K562 (cell line): Measurements from ENCODE around the gene ECSIT. TPM values are rescaled to one million over a fixed set of nuclear protein-coding genes. Genes with fewer than 3 reads are reported as not detected.
A peak's percentile ranks its signal among the peaks of the same experiment; 100 is the strongest.

Source experiments
- CBX3 ChIP-seq, 2 experiments: IDR thresholded peaks; 1 replicate in 1 of 2; 2 replicates in 1 of 2; pipeline ENCODE4 v1.6.1; 2012; ENCODE audit warnings: inconsistent platforms in 2 of 2, low read length in 2 of 2, borderline replicate concordance in 1 of 2, control low read depth in 1 of 2
- E4F1 ChIP-seq: fragments of 250-450 bp; sonication (Bioruptor Pico); IDR thresholded peaks from 2 replicates; pipeline ENCODE4 v1.5.0; 2021; ENCODE audit warnings: mild to moderate bottlenecking, borderline replicate concordance
- GABPB2 ChIP-seq: fragments of 250-450 bp; sonication (Bioruptor Pico); conservative IDR thresholded peaks from 2 replicates; pipeline ENCODE4 v1.5.1; 2021; ENCODE audit warnings: mild to moderate bottlenecking
- GATAD2B ChIP-seq: fragments of 450-650 bp; IDR thresholded peaks from 2 replicates; pipeline ENCODE4 v1.6.1; 2017; ENCODE audit warnings: mild to moderate bottlenecking, borderline replicate concordance
- HCFC1 ChIP-seq: IDR thresholded peaks from 2 replicates; pipeline ENCODE4 v1.6.1; 2012; ENCODE audit warnings: low read depth, low read length, improper control_type of control experiment
- HMG20A ChIP-seq: fragments of 450-650 bp; formaldehyde crosslinking; conservative IDR thresholded peaks from 2 replicates; pipeline ENCODE4 v1.4.0; 2020; ENCODE audit warnings: mild to moderate bottlenecking, mixed read lengths
- PATZ1 ChIP-seq: fragments of 250-450 bp; sonication (Bioruptor Pico); IDR thresholded peaks from 2 replicates; pipeline ENCODE4 v1.5.0; 2020; ENCODE audit warnings: mild to moderate bottlenecking, borderline replicate concordance
- PHB ChIP-seq: fragments of 250-450 bp; sonication (Bioruptor Pico); IDR thresholded peaks from 2 replicates; pipeline ENCODE4 v1.5.0; 2021
- PPARD ChIP-seq: fragments of 250-450 bp; sonication (Bioruptor Pico); IDR thresholded peaks from 2 replicates; pipeline ENCODE4 v1.8.0; 2022; ENCODE audit warnings: inconsistent platforms, mild to moderate bottlenecking, moderate library complexity
- RNF2 ChIP-seq: sonication (generic); IDR thresholded peaks from 2 replicates; pipeline ENCODE4 v1.6.1; 2016
- SP1 ChIP-seq: sonication (generic); formaldehyde crosslinking; IDR thresholded peaks from 2 replicates; pipeline ENCODE4 v1.8.1; 2022; ENCODE audit warnings: mild to moderate bottlenecking, missing genetic modification reagents
- SRSF7 ChIP-seq: fragments of 200-400 bp; formaldehyde crosslinking; optimal IDR thresholded peaks from 2 replicates; pipeline ENCODE3; 2017; ENCODE audit warnings: mild to moderate bottlenecking, low read depth, low read length
- ZBTB12 ChIP-seq: fragments of 250-450 bp; sonication (Bioruptor Pico); IDR thresholded peaks from 2 replicates; pipeline ENCODE4 v1.4.0; 2020
- ZNF146 ChIP-seq: IDR thresholded peaks from one replicate; pipeline ENCODE4 v1.6.1; 2018; ENCODE audit warnings: missing compliant biosample characterization; ENCODE audit not compliant: unreplicated experiment
- ZNF57 ChIP-seq: fragments of 450-650 bp; formaldehyde crosslinking; IDR thresholded peaks from 2 replicates; pipeline ENCODE4 v1.4.0; 2020; ENCODE audit warnings: mild to moderate bottlenecking, moderate library complexity
- ZNF644 ChIP-seq: fragments of 200-800 bp; sonication (Bioruptor generic); IDR thresholded peaks from 2 replicates; pipeline ENCODE4 v1.6.1; 2016; ENCODE audit warnings: low read depth, missing genetic modification characterization, missing compliant biosample characterization
- ZNF766 ChIP-seq: fragments of 200-800 bp; sonication (Bioruptor generic); conservative IDR thresholded peaks from 2 replicates; pipeline ENCODE4 v1.6.1; 2016; ENCODE audit warnings: missing genetic modification characterization, missing compliant biosample characterization
- polyA plus RNA-seq, 8 experiments: library from polyadenylated mRNA; depleted of rRNA in 4 of 8; stranded (reverse) in 5 of 8; unstranded in 3 of 8; fragments of >200 nt; fragmentation: Nextera tagmentation in 2 of 8; fragmentation: Illumina TruSeq in 1 of 8; extraction: Ambion mirVana in 2 of 8; extraction: Trizol in 1 of 8; gene quantifications; 2 replicates each; pipeline versions ENCODE4 v1.2.1 to v1.2.3, GENCODE V29; 2011 to 2014; ENCODE audit warnings: inconsistent platforms in 1 of 8, missing spikeins in 1 of 8
- total RNA-seq, 7 experiments: library from RNA; depleted of rRNA in 6 of 7; stranded (reverse); fragments of >200 nt in 6 of 7; fragmentation: Illumina TruSeq in 2 of 7; extraction: Trizol in 2 of 7; gene quantifications; 2 replicates each; pipeline versions ENCODE4 v1.2.1 to v1.2.3, GENCODE V29; 2011 to 2021; ENCODE audit warnings: low replicate concordance in 1 of 7
- TF ChIP-seq, protein P1 (sequence below): fragments of 250-450 bp; sonication (Bioruptor Pico); IDR thresholded peaks from 2 replicates; pipeline ENCODE4 v1.5.0; 2022; ENCODE audit warnings: mild to moderate bottlenecking
- TF ChIP-seq, protein P2 (sequence below): fragments of 450-650 bp; formaldehyde crosslinking; conservative IDR thresholded peaks from 2 replicates; pipeline ENCODE4 v1.4.0; 2022; ENCODE audit warnings: mild to moderate bottlenecking, missing genetic modification characterization

ECSIT gene
- total and polyA plus RNA-seq, 9 of the 15 experiments (the other 6 are each of a cell fraction or from before 2014, with no cell fraction given), result 1.1 to 82.5 (median 43.9) TPM

DNA sequence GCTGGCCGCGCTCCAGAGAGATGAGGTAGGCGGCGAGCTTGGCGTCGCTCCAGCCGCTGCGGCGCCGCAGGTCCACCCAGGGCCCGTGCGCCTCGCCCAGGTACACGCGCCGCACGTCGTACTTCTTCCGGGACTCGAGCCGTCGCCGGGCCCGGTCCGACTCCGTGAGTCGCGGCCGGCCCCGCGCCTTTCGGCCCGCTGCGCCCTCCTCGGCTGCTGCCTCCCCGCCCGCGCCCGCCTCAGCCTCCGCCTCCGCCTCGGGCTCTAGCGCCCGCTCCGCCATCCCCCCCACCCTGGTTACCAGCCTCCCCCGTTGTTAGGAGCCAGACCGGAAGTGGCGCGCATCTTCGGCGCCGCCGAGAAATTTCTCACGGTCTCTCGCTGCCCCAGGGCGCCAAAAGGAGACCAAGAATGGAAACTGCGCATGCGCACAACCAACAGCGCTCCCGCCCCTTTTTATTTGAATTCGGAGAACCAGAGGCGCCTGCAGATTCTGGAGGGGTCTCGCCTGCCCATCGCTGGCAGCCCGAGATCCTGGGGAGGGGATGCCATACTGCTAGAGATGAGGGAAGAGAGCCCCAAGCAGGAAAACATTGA, 23.3 kb downstream of the ECSIT start, which contains the start of gene ZNF653 (continued):
- TF ChIP-seq, protein P1, sequence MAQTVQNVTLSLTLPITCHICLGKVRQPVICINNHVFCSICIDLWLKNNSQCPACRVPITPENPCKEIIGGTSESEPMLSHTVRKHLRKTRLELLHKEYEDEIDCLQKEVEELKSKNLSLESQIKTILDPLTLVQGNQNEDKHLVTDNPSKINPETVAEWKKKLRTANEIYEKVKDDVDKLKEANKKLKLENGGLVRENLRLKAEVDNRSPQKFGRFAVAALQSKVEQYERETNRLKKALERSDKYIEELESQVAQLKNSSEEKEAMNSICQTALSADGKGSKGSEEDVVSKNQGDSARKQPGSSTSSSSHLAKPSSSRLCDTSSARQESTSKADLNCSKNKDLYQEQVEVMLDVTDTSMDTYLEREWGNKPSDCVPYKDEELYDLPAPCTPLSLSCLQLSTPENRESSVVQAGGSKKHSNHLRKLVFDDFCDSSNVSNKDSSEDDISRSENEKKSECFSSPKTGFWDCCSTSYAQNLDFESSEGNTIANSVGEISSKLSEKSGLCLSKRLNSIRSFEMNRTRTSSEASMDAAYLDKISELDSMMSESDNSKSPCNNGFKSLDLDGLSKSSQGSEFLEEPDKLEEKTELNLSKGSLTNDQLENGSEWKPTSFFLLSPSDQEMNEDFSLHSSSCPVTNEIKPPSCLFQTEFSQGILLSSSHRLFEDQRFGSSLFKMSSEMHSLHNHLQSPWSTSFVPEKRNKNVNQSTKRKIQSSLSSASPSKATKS (CRISPR knock-in tag), result no peak
- TF ChIP-seq HCFC1 (peak; percentile 91), GABPB2 (no peak), ZNF57 (CRISPR knock-in tag) (no peak), SP1 (CRISPR knock-in tag) (no peak), PATZ1 (no peak; the same call in 1 of the 2 replicates), SRSF7 (no peak), PHB (CRISPR knock-in tag) (no peak), ZNF644 (tag) (no peak), GATAD2B (no peak), E4F1 (0 out of 2 replicates have a peak, but pooled peaks have one; percentile 40), RNF2 (no peak), ZNF146 (CRISPR knock-in tag) (no peak), CBX3 (IDR thresholded peaks at IDR 0.05; ENCODE audit: borderline replicate concordance in 1 of 2, low read length in 2 of 2) (no peak), PPARD (CRISPR knock-in tag) (no peak), HMG20A (CRISPR knock-in tag) (no peak), ZNF766 (CRISPR knock-in tag) (no peak), ZBTB12 (CRISPR knock-in tag) (peak; percentile 90)
- TF ChIP-seq, protein P2, sequence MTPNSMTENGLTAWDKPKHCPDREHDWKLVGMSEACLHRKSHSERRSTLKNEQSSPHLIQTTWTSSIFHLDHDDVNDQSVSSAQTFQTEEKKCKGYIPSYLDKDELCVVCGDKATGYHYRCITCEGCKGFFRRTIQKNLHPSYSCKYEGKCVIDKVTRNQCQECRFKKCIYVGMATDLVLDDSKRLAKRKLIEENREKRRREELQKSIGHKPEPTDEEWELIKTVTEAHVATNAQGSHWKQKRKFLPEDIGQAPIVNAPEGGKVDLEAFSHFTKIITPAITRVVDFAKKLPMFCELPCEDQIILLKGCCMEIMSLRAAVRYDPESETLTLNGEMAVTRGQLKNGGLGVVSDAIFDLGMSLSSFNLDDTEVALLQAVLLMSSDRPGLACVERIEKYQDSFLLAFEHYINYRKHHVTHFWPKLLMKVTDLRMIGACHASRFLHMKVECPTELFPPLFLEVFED, result no peak
